Fibroblast of lung (primary cell): ENCODE results near the gene NCOA7. TPM values are rescaled to one million over a fixed set of nuclear protein-coding genes. Genes with fewer than 3 reads are reported as not detected.

Experiments
- DNase-seq, 2 donors: peaks; one replicate each; pipeline versions ENCODE4 v3.0.0 to v3.0.0-alpha.2; 2010; ENCODE audit warnings: low read depth in 2 of 2
- H2AFZ ChIP-seq: 2 replicates; pipeline ENCODE4 v1.5.1; 2012; ENCODE audit warnings: low read length, control low read depth, inconsistent platforms
- H3K27ac ChIP-seq: 2 replicates; pipeline ENCODE4 v1.5.1; 2011; ENCODE audit warnings: low read length, control low read depth; ENCODE audit not compliant: insufficient read depth
- H3K27me3 ChIP-seq: 2 replicates; pipeline ENCODE4 v1.5.1; 2011; ENCODE audit warnings: mild to moderate bottlenecking, low read length; ENCODE audit not compliant: control insufficient read depth, insufficient read depth
- H3K36me3 ChIP-seq: 2 replicates; pipeline ENCODE4 v1.5.1; 2011; ENCODE audit warnings: low read length; ENCODE audit not compliant: control insufficient read depth, insufficient read depth
- H3K4me1 ChIP-seq: 2 replicates; pipeline ENCODE4 v1.5.1; 2011; ENCODE audit warnings: low read length; ENCODE audit not compliant: control insufficient read depth, insufficient read depth; ENCODE audit errors: extremely low read depth
- H3K4me2 ChIP-seq: 2 replicates; pipeline ENCODE4 v1.5.1; 2011; ENCODE audit warnings: low read length, control low read depth; ENCODE audit not compliant: insufficient read depth; ENCODE audit errors: extremely low read depth
- H3K4me3 ChIP-seq, 4 experiments: fragments of 200-600 bp in 1 of 4; sonication (generic) in 1 of 4; replicated peaks in 1 of 4; 2 replicates each; pipeline ENCODE4 v1.5.1; 2011 to 2016; ENCODE audit warnings: low read length in 4 of 4, low read depth in 3 of 4, mild to moderate bottlenecking in 3 of 4, control low read depth in 2 of 4, inconsistent platforms in 1 of 4, mixed read lengths in 1 of 4; ENCODE audit not compliant: insufficient read depth in 1 of 4; ENCODE audit errors: control extremely low read depth in 1 of 4
- H3K79me2 ChIP-seq: 2 replicates; pipeline ENCODE4 v1.5.1; 2012; ENCODE audit warnings: mild to moderate bottlenecking, low read length, inconsistent platforms; ENCODE audit not compliant: control insufficient read depth, insufficient read depth
- H3K9ac ChIP-seq: 2 replicates; pipeline ENCODE4 v1.5.1; 2011; ENCODE audit warnings: mild to moderate bottlenecking, low read length, control low read depth; ENCODE audit not compliant: insufficient read depth
- H3K9me3 ChIP-seq: 2 replicates; pipeline ENCODE4 v1.5.1; 2012; ENCODE audit warnings: low read depth, low read length; ENCODE audit not compliant: control insufficient read depth, insufficient read depth
- H4K20me1 ChIP-seq: 2 replicates; pipeline ENCODE4 v1.5.1; 2011; ENCODE audit warnings: low read length; ENCODE audit not compliant: control insufficient read depth, insufficient read depth; ENCODE audit errors: extremely low read depth
- CTCF ChIP-seq, 2 donors: IDR thresholded peaks in 1 of 2; conservative IDR thresholded peaks in 1 of 2; 1 replicate in 1 of 2; 2 replicates in 1 of 2; pipeline ENCODE4 v1.5.1; 2011 to 2012; ENCODE audit warnings: low read length in 2 of 2, control low read depth in 1 of 2, inconsistent platforms in 1 of 2, low read depth in 1 of 2, mild to moderate bottlenecking in 1 of 2
- EZH2 ChIP-seq: IDR thresholded peaks from 2 replicates; pipeline ENCODE4 v1.5.1; 2012; ENCODE audit warnings: low read length, control low read depth, mild to moderate bottlenecking; ENCODE audit errors: missing control alignments
- polyA plus RNA-seq, 2 donors: library from polyadenylated mRNA; depleted of rRNA in 1 of 2; stranded (reverse) in 1 of 2; unstranded in 1 of 2; fragments of >200 nt; gene quantifications; 2 replicates each; pipeline ENCODE4 v1.2.1, GENCODE V29; 2011 to 2012; ENCODE audit warnings: missing spikeins in 1 of 2
- total RNA-seq: library from RNA; depleted of rRNA; stranded (reverse); fragments of >200 nt; gene quantifications from 2 replicates; pipeline ENCODE4 v1.2.1, GENCODE V29; 2014

Gene NCOA7
- total and polyA plus RNA-seq, 2 donors (not counting 1 experiment from before 2014, with no cell fraction given) = 13.7 to 49.9 TPM

GRCh38 chr6:125784365-125784764 lies 6.4 kb upstream of the NCOA7 start:
- no peak overlapping the region for H2AFZ ChIP-seq
- no peak for TF ChIP-seq CTCF (conservative IDR thresholded peaks at IDR 0.05 in 1 of 2, IDR thresholded peaks at IDR 0.05 in 1 of 2; ENCODE audit: low read depth in 1 of 2, low read length in 2 of 2)
- TF ChIP-seq EZH2 = no peak
- H3K9ac ChIP-seq = no peak overlapping the region
- H4K20me1 ChIP-seq = no peaks in the 10 kb centered on the region
- H3K27me3 ChIP-seq = no peaks in the 10 kb centered on the region
- no peak overlapping the region for H3K4me3 ChIP-seq
- no peak overlapping the region for H3K27ac ChIP-seq
- no peak overlapping the region for H3K4me2 ChIP-seq
- no peaks in the 10 kb centered on the region for H3K36me3 ChIP-seq
- no peaks in the 10 kb centered on the region for H3K4me1 ChIP-seq
- peak; percentile 28 to 84 for DNase-seq
- H3K9me3 ChIP-seq = no peaks in the 10 kb centered on the region
- H3K79me2 ChIP-seq = no peaks in the 10 kb centered on the region

DNA sequence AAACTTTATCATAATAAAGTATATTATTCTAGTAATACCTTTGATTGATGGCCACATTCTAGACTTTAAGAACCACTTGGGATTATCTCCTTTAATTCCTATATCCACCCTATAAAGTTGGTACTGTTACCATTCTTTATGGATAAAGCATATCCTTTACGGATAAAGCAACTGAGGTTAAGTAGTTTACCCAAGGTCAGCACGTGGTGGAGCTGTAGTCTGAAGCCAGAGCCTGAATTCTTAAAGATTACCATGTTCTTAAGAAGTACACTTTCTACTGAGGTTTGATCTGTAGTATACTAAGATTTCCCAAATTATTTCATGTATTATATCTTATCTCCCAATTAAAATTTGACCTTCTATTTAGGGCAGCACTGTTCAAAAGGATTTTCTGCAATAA lies 3.0 kb upstream of the NCOA7 start:
- peaks cover 8% of the 10 kb centered on the region for H3K79me2 ChIP-seq
- H3K27ac ChIP-seq = no peak overlapping the region
- peak; percentile 29 to 72 for DNase-seq
- H2AFZ ChIP-seq = no peak overlapping the region
- no peaks in the 10 kb centered on the region for H4K20me1 ChIP-seq
- H3K4me2 ChIP-seq = no peak overlapping the region
- TF ChIP-seq CTCF (conservative IDR thresholded peaks at IDR 0.05 in 1 of 2, IDR thresholded peaks at IDR 0.05 in 1 of 2; ENCODE audit: low read depth in 1 of 2, low read length in 2 of 2) = peak in 1 of 2 donors; percentile 30
- no peak for TF ChIP-seq EZH2
- no peaks in the 10 kb centered on the region for H3K36me3 ChIP-seq
- no peak overlapping the region for H3K9ac ChIP-seq
- H3K27me3 ChIP-seq = no peaks in the 10 kb centered on the region
- H3K4me3 ChIP-seq = no peak overlapping the region
- H3K9me3 ChIP-seq = no peaks in the 10 kb centered on the region
- H3K4me1 ChIP-seq = peaks cover 12% of the 10 kb centered on the region

- no peak overlapping the region for H2AFZ ChIP-seq
- H3K4me3 ChIP-seq = no peak overlapping the region
- peaks cover 19% of the 10 kb centered on the region for H3K4me1 ChIP-seq
- TF ChIP-seq EZH2 (no peak), CTCF (conservative IDR thresholded peaks at IDR 0.05 in 1 of 2, IDR thresholded peaks at IDR 0.05 in 1 of 2; ENCODE audit: low read depth in 1 of 2, low read length in 2 of 2) (no peak)
- H3K27me3 ChIP-seq = no peaks in the 10 kb centered on the region
- no peaks in the 10 kb centered on the region for H3K36me3 ChIP-seq
- H3K4me2 ChIP-seq = no peak overlapping the region
- H3K27ac ChIP-seq = no peak overlapping the region
- H3K9ac ChIP-seq = no peak overlapping the region
- peaks cover 11% of the 10 kb centered on the region for H3K79me2 ChIP-seq
- no peak for DNase-seq
- no peaks in the 10 kb centered on the region for H3K9me3 ChIP-seq
- no peaks in the 10 kb centered on the region for H4K20me1 ChIP-seq
Observed at GRCh38 chr6:125789167-125789566, 1.6 kb upstream of the NCOA7 start.
